HG03175 (cell line): ENCODE measurements around the gene PLPP7.
"Not testable (repeated sequence)": the region's sequence is repeated elsewhere in the genome, so short reads cannot be mapped to it uniquely, and the experiment has no call there.

ENCODE experiments used
- ATAC-seq: cut with Tn5 transposase; IDR thresholded peaks from one replicate; pipeline ENCODE4 v1.9.1; 2021; ENCODE audit warnings: mild to moderate bottlenecking, moderate library complexity; ENCODE audit not compliant: unreplicated experiment

PLPP7 gene

DNA sequence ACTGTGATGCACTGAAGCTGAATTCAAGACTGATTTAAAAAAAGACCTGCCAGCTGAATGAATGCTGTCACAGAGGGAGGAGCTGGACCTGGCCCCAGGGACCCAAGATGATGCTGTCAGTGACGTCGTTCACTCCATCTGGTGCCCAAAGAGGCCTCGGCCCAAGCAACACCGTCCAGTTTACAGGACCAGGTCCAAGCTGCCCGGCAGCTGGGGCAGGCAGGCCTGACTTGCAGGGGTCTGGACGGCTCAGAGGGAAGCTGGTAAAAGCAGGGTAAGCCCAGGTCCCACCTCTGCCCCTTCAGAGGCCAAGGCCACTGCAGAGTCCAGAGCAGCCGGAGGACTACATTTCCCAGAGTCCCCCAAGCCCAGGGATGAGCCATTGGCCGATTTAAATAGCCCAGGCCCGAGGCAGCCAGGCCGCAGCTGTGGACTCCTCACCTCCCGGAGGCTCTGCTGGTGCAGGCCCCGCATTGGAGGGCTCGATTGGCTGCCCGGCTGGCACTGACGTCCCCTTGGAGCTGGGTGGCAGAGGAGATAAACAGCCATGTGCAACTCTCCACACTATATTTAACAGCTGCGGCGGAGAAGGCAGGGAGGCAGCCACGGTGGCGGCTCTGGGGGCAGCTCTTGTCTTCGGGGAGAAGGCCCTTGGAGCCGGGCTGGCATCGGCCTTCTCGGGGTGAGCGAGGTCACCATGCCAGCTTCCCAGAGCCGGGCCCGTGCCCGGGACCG is at the start of gene PLPP7:
PLPP7 (plus strand) TSS at position 423 of the 735 bp plus-strand sequence; CDS start at position 698, 275 bp downstream.
- ATAC-seq = no peak

DNA sequence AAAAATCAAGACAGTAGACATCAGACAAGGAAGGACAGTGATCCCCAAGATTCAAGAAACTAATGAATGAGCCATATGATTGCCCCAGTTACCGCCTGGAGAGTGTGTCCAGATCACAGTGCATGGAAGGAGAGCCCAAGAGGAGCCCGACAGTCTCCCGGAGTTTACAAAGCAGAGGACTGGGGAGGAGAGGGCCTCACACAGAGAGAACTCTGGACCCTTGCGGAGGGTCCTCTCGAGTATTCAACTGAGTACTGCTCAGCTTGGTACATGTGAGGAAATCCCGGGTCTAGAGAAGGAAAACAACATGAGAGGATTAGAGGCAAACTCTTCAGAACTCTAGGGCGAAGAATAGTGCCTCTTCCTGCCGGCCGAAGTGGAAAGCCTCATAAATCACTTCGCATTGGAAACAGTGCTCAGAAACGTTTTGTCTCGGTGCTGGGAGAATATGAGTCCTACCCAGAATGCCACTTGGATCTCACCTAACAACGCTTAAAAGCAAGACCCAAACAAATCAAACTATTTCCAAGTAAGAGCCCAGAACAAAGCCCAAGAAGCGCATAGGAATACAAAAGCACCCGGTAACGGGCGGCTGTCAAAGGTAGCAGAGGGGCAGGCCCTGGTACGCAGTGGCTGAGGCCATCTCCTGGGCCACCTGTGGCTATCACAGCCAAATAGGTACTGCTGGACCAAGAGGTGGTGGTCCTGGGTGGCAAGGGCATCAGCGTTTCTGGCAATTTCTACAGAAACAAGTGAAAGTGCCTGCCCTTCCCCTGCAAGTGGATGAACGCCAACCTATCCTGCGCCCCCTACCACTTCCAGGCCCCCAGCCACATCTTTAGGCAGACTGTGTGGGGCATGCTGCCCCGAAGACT is 49.2 kb upstream of the PLPP7 start:
- ATAC-seq = no peak

DNA sequence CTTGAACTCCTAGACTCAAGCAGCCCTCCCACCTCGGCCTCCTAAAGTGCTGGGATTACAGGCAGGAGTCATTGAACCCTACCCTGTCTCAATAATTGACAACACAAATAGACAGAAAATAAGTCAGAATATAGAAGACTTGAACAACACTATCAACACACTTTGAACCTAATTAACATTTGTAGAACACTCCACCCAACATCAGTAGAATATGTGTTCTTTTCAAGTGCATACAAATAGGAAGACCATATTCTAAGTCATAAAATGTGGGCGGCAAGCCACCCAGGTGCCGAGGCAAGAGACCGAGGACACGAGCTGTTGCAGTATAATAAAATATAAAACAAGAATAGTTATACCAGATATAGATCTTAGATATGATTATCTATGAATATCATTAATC is 45.2 kb upstream of the PLPP7 start:
- ATAC-seq = not testable (repeated sequence)

DNA sequence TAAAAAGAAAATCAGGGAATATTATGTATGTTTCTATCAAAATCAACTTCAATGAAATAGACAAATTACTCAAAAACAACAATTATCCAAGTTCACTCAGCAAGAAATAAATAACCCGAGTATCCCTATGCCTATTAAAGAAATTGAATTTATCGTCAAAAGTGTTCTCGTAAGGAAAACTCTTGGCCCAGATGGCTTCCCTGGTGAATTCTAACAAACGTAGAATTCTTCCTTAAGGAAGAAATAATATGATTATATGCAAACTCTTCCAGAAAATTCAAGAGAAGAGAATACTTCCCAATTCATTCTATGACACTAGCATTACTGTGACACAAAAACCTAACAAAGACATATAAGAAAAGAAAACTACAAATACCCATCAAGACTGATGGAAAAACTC is 42.9 kb upstream of the PLPP7 start:
- ATAC-seq = no peak

DNA sequence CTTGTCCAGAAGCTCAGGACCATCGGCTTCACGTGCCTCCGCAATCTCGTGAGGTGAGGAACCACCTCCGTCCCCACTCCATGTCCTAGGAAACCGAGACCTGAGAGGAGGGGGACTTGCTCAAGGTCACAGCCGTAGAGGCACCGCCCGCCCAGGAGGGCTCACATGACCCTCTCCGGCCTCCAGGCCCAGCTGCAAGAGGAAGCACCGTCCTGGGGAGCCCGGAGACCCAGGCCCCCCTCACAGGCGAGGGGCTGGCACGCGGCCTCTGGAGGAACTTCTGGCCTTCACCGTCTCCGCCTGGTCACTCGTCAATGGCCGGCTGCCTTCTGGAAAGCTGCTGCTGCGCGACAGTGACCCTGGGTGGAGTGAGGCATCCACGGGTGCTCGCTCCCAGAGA is 37.4 kb upstream of the PLPP7 start:
- peak; percentile 4 for ATAC-seq

DNA sequence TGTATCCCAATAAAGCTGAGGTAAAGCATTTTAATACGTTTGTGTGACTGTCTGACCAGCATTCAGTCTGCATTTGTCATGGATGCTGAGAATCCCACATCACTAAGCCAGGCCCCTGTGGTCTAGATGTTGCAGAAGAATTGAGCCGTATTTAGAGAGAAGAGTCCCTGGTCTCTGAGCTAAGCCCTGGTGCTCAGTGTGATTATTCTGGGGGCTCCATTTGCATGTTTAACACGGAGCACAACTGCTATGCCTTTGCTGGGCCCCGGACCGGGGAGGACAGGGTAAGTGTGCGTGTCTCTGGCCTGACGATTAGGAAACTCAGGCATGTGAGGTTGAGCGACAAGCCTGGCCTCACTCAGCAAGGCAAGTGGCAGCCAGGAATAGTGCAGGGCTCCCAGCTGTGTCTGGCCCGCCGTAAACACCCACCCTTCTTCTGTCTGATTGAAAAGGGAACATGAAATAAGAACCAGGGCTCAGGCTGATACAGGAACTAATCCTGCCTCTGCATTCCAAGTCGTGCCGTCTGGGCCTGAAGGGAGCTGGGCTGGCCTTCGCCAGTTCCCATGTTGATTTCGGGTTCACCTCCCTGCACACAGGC is 35.5 kb upstream of the PLPP7 start:
- no peak for ATAC-seq

DNA sequence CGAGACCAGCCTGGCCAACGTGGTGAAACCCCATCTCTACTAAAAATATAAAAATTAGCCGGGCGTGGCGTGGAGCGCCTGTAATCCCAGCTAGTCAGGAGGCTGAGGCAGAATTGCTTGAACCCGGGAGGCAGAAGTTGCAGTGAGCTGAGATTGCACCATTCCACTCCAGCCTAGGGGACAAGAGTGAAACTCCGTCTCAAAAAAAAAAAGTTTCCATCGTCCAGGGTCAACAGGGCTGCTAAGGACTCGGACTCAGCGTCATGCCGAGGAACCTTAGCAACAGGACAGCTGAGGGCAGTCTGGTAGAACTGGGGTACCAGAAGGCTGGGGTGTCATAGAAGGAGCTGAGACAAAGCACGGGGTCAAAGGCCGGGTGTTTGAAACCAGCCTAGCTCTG is 34.9 kb upstream of the PLPP7 start:
- no peak for ATAC-seq

DNA sequence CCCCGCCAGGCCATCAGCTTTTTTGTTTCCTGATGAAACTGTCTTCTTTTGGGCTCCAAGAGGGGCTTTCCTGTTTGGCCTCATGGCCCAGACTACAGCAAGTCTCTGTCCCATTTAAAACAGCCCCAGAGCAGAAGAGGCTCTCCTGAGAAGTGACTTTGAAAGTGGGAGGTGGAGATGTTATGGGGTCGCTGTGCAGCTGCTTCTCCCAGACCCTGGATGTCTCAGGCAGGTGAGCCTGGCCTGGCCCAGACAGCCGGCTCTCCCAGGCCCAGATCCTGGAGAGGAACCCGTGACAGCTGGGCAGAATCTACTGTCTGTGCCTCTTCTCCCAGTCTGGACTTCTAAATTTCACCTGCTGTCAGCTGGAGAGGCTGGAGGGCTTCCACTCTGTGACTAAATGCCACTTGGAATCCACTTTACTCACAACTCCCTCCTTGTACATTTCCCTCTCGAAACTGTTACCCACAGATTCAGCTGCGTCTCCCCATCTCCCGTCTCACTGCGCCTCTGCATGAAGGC is 33.8 kb upstream of the PLPP7 start:
- ATAC-seq = peak; percentile 1

DNA sequence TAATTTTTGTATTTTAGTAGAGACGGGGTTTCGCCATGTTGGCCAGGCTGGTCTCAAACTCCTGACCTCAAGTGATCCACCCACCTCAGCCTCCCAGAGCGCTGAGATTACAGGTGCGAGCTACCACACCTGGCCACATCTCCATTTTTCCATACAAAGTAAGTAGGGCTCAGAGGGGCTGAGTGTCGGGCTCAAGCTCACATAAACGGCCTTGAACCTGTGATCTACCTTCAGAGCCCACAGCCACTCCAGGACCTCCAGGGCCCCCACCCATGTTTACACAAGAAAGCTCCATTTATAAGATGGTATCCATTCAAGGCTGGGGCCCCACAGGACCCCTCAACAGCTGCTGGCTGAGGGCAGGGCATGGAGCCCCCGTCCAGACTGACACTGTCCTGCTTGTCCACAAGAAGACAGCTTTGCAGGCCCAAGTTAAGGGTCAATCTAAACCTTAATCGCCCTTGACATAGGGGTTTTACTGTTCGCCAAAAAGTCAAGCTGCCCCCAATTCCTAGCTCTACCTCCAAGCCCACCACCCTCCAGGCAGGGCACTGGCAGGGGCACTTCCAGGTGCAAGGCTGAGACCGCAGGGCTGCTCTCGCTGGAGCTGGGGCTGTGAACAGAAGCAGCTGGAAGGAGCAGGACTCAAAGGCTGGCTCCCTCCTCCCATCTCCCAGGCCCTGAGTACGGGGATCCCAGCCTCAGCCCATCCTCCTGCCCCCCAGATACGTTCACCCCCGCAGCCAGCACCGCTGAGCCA is 32.1 kb upstream of the PLPP7 start:
- ATAC-seq = no peak

DNA sequence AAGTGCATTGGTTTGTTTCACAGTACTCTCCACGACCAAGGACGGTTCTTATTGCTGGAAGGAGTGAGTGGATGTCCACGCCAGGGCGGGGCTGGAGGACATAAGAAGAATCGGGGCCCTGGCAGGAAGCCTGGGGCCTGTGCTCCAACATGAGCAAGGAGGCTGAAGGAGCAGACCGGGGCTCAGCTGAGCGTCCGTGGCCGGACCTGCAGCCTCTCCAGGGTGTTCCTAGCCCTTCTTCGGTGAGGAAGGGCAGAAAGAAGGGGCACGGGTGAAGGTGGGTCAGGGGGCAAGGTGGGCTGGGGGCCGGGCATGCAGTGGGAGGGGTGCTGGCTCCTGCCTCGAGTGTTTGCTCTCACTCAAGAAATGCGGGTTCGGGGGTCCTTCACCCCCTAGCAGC is 31.3 kb upstream of the PLPP7 start:
- no peak for ATAC-seq

DNA sequence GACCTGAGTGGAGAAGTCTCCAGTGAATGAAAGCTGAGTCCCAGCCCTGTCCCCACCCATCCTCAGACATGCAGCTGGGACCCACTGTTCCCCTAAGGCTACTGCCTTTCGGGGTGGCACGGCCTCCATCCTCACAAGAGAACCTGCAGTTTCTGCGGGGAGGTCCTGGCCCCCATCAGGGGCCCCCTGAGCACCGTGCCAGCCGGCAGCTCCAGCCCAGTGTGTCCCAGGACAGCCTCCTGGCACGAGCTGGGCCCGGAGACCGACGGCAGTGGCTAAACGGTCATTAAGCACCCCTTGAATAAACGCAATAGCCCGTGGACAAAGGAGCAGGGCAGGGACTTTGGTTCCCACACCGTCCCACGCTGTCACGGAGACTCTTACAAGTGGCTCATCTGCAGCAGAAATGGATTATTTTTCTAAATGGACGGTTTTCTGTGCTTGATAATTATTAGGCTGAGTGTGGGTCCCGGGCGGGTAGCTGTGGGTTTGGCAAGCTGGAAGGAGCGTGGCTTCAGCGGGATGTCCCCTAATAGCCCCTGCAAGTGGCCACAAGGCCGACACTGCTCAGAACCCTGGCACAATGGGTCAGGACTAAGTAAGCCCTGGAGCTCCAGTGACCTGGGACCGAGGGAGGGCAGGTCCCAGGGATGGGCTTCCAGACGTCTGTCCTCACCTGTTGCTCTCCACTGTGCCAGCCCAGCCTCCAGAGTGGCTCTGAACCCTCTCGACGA is 30.7 kb upstream of the PLPP7 start:
- no peak for ATAC-seq

DNA sequence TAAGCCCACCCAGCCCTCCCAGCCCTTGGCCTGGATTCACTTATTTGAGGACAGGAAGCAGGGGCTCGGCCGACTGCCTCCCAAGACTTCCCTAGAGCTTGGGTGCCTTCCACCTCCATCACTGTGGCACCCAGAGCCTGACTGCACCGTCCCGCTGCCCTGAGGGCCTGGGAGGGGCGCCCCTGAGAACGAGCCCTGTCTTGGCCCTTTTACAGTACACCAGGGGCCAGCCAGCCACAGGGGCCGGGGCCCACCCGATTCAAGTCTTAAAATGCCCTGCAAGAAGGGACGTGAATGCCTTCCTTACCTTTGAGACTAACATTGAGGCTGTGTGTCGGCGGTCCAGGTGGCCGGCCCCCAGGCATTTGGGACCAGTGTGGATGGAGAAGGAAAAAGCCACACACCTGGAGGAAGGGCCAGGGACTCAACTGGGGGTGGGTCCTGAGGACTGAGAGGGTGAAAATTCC is 30.1 kb upstream of the PLPP7 start:
- ATAC-seq = no peak

DNA sequence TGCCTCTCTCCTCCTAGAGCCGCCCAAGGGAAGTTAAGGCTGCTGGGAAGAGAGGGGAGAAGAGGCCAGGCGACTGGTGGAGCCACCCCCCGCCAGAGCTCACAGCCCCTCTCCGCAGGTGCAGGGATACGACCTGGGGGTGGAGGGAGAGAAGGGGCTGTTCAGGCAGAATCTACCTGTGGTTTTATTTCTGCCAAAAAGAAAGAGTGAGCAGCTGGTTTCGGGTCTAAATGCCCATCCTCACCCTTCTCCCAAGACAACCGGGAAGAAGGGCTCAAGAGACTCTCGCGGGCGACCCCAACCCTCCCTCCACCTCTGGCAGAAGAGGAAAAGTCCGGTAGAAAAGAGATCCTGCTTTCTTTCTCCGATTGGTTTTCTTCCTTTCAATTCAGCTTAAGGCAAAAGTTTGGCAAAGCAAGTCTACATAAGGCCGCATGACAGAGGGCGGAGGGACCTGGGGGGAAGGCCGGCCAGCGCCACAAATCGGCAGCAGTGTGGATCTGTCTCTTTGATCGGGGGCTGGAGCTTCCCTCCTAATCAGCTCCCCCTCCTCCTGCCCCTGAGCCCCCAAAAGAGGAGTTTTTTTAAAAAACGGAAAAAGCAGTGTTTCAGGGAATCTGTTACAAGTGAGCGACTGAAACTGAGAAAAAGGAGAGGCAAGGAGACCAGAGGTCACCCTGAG is 29.5 kb upstream of the PLPP7 start:
- no peak for ATAC-seq

DNA sequence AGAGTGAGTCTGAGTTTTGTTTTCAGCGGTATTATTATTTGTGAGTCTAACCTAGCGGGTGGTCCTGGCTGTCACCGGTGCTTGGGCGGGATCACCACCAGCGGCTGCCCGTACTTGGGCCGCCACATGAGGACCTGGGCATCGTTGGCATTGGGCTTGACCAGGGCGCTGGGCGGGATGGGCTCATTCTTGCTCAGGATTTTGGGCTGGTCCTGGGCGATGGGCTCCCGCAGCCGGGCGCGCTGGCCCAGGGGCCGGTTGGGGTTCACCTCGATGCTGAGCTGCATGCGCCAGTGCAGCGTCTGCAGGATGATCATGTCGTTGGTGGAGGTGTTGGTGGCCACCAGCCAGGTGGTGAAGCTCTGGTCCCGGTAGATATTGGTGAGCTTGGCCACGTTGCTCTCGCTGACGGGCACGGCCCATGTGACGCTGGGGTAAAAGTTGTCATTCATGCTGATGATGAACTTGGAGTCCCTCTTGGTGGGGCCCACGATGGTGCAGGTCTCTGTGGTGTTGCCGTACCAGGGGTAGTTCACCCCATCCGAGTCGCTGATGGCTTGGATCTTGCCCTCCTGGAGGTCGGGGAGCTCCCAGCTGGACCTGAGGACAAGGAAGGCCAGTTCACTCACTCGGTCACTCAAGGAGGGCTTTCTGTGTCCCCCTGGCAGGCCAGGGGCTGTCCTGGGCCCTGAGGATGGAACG is 28.6 kb upstream of the PLPP7 start:
- no peak for ATAC-seq

DNA sequence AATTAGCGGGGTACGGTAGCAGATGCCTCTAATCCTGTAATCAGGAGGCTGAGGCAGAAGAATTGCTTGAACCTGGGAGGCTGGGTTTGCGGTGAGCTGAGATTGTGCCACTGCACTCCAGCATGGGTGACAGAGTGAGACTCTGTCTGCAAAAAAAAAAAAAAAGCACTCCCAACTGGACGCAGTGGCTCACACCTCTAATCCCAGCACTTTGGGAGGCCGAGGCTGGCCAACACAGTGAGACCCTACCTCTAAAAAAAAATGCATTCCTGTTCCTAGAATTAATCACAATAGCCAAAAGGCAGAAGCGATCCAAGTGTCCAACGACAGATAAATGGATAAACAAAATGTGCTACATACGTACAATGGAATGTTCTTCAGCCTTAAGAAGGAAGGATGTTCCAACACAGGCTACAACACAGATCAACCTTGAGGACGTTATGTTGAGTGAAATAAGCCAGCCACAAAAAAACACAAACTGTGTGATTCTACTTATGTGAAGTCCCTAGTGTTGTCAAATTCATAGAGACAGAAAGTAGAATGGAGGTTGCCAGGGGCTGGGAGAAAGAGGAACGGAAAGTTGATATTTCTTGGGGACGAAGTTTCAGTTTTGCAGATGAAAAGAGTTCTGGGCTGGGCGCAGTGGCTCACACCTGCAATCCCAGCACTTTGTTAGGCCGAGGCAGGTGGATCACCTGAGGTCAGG is 27.0 kb upstream of the PLPP7 start:
- ATAC-seq = peak; percentile 62

DNA sequence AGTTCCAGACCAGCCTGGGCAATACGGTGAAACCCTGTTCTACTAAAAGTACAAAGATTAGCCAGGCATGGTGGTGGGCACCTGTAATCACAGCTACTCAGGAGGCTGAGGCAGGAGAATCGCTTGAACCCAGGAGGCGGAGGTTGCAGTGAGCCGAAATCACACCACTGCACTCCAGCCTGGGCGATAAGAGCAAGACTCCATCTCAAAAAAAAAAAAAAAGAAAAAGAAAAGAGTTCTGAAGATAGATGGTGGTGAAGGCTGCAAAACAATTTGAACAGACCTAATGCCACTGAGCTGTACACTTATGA is 26.5 kb upstream of the PLPP7 start:
- not testable (repeated sequence) for ATAC-seq

DNA sequence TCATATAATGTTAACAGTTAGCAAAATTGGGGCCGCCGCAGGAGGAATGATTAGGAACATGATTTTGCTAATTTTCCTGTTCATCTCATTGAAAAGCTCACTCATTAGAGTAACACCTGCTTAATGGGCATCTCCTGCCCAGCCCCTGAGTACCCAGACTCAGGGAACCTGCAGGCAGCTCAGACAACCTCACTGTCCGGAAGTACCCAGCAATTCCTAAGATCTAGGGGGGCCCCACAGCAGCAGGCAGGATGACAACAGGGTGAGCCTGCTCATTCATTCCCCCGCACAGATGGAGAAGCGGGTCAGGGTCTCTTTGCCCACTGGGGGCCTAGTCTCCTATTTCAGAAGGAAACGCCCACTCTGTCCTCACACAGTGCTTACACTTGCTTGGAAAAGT is 25.8 kb upstream of the PLPP7 start:
- ATAC-seq = no peak

DNA sequence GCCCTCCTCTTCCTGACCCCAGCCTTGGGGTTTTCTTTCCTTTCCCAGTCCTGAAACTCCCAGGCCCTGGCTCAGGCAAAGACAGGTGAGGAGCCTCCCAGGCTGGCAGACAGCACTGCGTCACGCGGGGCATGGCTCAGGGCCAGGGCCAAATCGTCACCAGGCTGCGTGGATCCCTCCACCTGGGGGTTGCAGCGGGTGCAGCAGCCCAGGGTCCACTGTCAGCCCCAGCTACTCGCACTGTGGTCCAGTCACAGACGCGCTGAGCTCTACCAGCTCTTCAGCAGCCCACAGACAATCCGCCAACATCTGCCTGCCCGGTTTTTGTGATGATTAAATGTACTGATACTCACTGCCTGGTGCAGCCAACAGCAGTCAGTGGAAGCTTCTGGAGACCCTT is 25.3 kb upstream of the PLPP7 start:
- ATAC-seq = no peak
